Colon (tissue), 2 donors: ENCODE measurements around the gene GSPT1.
"Not testable (repeated sequence)": the region's sequence is repeated elsewhere in the genome, so short reads cannot be mapped to it uniquely, and the experiment has no call there.

Experiments used
- FAIRE-seq: peaks from 2 replicates; lab custom pipeline; 2012; peaks lifted over from hg19 to GRCh38; lab: Jason Lieb, UNC
- donor health status: control.
- donor health status: control.

The GSPT1 gene

DNA sequence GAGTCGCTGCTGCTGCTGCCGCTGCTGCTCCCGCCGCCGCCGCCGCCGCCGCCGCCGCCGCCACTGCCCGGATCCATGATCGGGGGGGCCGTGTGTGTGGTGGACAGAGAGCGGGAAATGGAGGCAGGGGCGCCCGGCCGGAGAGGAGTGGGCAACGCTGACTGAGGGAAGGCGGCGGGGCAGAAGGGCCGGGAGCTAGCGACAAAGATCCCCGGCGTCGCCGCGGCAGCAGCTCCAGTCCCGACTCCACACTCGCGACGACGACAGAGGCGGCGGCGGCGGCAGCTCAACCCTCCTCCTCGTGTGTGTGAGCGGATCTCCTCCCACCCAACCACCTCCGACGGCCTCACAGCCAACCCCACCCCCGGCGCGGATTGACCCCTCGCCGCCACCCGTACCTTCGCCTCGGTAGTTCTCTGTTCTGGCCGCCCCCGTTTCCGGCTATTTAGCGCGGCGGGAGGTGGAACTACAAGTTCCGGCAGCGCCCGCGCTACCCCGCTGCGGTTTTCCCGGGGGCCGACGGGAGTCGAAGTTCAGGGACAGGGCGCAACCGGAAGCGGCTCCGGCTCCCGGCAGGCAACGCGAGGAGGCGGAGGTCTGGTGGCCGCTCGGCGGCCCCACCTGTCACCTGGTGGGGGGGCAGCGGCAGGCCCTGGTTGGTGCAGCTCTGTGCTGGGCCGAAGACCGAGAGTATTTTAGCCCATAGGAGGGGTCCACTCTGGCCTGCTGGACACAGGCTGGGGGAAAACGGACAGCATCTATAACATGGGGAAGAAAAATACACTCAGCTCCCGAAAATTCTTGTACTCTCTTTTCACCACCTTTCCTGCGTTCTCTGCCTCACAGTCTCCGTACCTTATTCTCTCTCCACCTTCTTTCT, at the start of gene GSPT1:
TSS of gene GSPT1 (minus strand) at position 313 of the 880 bp plus-strand sequence. CDS start at position 77, 236 bp downstream.
- no peak for FAIRE-seq

DNA sequence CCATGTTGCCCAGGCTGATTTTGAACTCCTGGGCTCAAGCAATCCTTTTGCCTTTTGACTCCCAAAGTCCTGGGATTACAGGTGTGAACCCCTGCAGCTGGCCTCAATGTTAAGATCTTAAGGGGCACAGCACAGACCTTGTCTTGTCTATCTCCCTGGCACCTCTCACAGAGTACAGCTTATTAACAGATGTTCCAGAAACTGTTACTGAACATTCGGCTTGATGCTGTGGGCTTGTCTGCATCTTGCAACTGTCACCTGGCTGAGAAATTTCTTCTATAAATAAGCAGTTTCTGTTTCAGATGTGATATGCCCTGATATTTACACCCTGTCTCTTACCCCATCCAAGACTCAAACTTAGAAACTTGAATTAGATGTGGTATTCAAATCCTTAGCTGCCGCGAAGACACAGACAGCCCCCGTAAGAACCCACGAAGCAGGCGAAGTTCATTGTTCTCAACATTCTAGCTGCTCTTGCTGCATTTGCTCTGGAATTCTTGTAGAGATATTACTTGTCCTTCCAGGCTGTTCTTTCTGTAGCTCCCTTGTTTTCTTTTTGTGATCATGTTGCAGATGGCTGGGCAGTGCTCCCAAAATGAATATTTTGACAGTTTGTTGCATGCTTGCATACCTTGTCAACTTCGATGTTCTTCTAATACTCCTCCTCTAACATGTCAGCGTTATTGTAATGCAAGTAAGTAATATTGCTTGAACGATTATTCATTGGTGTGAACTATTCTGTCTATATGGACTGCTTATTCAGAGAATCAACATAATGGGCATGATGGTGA, 49.2 kb upstream of the GSPT1 start, which contains the start of gene TNFRSF17:
TSS of gene TNFRSF17 (plus strand) at position 450 of the 791 bp plus-strand sequence. CDS start at position 565, 115 bp downstream.
- no peak for FAIRE-seq

DNA sequence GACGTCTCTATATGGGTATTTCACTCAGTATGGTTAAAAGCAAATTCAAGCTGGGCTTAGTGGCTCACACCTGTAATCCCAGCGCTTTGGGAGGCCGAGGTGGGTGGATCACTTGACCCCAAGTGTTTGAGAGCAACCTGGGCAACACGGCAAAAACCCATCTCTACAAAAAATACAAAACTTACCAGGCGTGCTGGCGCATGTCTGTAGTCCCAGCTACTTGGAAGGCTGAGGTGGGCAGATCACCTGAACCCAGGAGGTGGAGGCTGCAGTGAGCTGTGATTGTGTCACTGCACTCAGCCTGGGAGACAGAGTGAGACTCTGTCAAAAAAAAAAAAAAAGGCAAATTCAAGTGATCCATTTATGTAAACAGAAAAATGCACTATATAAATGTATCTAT, 48.0 kb upstream of the GSPT1 start:
- no peak for FAIRE-seq

DNA sequence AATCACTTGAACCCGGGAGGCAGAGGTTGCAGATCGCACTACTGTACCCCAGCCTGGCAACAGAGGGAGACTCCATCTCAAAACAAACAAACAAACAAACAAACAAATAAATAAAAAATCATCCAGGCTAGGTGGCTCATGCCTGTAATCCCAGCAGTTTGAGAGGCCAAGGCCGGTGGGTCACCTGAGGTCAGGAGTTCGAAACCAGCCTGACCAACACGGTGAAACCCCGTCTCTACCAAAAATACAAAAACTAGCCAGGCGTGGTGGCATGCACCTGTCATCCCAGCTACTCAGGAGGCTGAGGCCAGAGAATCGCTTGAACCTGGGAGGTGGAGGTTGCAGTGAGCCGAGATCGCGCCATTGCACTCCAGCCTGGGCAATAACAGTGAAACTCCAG, 47.2 kb upstream of the GSPT1 start:
- FAIRE-seq, result not testable (repeated sequence)

DNA sequence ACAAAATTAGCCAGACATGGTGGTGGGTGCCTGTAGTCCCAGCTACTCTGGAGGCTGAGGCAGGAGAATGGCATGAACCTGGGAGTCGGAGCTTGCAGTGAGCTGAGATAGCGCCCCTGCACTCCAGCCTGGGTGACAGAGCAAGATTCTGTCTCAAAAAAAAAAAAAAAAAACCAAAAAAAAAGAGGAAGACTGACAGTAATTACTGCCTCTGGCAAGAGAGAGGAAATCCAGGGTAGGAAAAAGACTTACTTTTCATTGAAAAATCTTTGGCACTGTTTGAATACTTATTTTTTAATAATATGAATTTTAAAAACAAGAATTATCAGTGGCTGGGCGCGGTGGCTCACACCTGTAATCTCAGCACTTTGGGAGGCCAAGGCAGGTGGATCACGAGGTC, 46.7 kb upstream of the GSPT1 start:
- not testable (repeated sequence) for FAIRE-seq

DNA sequence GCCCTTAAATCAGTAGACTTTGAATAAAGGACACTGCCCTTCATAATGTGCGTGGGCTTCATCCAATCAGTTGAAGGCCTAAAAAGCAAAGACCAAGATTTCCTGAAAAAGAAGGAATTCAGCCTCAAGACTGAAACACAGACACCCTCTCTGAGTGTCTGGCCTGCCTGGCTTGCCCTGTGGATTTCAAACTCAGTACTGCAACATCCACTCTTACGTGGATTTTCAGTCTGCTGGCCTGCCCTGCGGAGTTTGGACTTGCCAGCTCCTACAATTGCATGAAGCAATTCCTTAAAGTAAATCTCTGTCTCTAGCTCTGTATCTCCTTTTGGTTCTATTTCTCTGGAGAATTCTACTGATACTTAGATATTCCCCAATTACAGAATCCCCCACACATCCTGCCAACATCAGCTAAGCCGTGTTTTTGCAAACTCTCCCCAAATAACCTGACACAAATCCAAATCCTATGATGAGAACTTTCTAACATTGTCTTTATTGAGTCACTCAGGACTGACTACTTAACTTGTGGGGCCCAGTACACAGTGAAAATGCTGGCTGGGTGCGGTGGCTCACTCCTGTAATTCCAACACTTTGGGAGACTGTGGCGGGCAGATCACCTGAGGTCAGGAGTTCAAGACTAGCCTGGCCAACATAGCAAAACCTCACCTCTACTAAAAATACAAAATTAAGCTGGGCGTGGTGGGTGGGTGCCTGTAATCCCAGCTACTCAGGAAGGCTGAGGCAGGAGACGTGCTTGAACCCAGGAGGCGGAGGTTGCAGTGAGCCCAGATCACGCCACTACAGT, 42.0 kb upstream of the GSPT1 start:
- no peak for FAIRE-seq

DNA sequence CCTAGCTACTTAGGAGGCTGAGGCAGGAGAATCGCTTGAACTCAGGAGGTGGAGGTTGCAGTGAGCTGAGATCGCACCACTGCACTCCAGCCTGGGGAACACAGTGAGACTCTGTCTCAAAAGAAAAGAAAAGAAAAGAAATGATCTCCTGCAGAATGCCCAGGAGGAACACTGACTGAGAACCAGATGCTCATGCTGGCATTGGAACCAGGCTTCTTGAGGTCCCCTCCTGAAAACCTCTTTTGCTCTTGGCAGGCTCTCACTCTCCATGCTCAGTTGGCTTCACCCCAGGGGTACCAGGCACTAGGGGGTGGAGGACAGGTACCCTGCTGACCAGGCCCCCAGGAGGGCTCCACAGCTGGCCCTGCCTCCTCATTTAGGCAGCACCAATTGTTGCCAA, 40.8 kb upstream of the GSPT1 start:
- FAIRE-seq, result no peak

DNA sequence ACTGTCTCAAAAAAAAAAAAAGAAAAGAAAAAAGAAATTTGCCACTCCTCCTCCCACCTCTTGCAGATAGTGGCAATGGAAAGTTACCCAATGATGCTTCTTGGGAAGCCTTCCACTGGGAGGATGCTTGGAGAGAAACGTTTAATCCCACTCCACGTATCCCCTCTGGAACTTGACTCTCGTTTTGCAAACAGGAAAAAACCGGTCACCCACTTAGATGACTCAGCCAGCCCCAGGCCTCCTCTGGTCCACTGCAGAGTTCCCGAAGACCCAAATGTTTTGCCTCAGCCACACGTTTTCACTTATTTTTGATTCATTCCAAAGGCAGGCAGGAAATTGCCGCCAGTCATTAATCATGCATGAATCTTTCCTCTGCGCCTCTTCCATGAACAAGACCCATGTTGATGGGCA, 40.0 kb upstream of the GSPT1 start:
- FAIRE-seq, result no peak

DNA sequence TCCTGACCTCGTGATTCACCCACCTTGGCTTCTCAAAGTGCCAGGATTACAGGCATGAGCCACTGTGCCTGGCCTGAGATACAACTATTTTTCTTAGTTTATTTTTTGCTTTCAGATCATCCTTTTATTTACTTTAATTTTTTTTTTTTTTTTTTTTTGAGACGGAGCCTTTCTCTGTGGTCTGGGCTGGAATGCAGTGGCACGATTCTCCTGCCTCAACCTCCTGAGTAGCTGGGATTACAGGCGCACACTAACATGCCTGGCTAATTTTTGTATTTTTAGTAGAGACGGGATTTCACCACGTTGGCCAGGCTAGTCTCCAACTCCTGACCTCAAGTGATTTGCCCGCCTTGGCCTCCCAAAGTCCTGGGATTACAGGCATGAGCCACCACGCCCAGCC, 37.8 kb upstream of the GSPT1 start:
- FAIRE-seq, result not testable (repeated sequence)

DNA sequence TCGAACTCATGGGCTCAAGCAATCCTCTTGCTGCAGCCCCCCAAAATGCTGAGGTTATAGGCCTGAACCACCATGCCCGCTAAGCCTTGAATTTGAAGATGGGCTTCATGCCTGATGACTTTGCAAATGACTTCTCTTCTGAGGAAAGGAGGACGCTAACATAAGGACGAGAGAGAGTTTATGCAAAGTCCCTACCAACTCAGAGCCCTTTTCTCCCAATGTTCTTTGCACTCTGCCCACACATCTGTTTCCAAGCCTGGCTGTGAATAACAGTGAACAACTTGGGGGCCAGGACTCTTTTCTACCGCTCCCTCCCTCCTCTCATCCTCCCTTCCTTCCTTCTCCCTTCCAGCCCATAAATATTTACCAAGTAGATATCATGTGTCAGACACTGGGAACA, 34.6 kb upstream of the GSPT1 start:
- no peak for FAIRE-seq

DNA sequence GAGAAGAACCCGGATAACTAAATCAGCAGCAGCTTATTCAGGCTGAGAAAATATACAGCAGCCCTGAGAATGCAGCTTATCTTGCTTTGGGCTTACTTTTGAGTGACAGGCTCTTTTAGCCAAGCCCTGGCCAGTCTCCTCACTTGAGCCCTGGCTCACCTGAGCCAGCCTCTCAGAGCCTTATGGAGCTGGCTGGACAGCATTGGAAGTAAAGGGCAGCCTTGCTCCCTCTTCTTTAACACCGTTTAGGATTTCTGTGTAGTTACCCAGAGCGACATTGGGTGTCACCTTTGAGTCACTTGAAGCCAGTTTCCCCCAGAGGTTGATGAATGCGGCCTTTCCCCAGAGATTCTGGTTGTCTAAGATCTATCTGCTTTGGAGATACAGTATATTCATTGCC, 33.8 kb upstream of the GSPT1 start:
- FAIRE-seq, result no peak

DNA sequence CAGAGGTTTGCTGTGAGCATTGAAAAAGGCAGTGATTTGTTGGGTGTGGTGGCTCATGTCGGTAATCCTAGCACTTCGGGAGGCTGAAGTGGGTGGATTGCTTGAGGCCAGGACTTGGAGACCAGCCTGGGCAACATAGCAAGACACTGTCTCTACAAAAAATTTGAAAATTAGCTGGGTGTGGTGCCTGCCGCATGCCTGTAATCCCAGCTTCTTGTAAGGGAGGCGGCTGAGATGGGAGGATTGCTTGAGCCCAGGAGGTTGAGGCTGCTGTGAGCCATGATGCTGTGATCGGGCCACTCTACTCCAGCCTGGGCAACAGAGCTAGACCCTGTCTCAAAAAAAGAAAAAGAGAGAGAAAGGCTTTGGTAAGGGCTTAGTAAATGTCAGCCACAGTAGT, 33.1 kb upstream of the GSPT1 start:
- no peak for FAIRE-seq

DNA sequence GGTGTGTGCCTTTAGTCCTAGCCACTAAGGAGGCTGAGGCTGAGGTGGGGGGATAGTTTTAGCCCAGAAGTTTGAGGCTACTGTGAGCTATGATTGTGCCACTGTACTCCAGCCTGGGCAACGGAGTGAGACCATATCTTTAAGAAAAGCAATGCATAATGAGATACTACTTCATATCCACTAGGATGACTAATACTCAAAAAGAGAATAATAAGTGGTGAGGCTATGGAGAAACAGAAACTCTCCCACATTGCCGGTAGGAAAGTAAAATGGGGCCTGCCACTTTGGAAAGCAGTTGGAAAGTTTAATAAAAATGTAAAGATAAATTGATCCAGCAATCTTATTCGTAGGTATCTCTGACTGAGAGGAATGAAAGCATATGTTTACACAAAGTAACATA, 30.7 kb upstream of the GSPT1 start:
- FAIRE-seq, result no peak

DNA sequence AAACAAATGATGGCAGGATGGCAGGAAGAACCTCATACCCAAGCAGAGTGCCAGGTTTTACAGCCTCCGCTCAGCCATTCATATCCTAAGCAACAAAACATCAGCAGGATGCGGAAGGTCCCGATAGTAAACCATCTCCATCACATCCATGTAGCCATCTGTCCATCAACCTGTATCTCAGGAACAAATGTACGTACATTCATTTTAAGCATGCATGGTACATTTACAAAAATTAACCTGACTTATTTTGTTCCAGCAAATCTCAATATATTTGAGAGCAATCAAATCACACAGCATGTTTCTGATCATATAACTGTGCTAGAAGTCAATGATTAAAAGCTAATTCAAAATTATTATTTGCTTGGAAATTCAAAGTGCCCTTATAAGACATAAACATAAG, 26.2 kb upstream of the GSPT1 start, which contains the start of gene NPIPB2:
TSS of gene NPIPB2 (minus strand) at position 101 of the 400 bp plus-strand sequence. CDS start at position 101, 0 bp downstream.
- not testable (repeated sequence) for FAIRE-seq

DNA sequence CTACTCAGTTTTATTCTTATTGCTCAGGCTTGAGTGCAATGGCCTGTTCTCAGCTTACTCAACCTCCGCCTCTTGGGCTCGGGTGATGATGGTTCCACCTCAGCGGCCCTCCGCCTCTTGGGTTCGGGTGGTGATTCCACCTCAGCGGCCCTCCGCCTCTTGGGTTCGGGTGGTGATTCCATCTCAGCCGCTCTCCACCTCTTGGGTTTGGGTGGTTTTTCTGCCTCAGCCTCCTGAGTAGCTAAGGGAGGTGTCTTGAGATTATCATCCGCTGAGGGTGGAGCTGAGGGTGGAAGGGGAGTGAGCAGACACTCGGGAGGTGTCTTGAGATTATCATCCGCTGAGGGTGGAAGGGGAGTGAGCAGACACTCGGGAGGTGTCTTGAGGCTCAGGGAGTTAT, 11.6 kb upstream of the GSPT1 start:
- FAIRE-seq, result not testable (repeated sequence)

DNA sequence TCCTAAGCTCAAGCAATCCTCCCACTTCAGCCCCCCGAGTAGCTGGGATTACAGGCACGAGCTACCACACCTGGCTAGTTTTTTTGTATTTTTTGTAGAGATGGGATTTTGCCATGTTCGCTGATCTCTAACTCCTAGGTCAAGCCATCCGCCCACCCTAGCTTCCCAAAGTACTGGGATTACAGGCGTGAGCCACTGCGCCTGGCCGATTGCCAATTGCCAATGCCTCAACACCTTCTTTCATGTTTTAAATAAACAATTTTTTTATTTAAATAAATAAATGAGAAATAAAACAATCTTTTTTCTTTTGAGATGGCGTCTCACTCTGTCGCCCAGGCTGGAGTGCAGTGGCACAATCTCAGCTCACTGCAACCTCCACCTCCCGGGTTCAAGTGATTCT, 8.3 kb upstream of the GSPT1 start:
- FAIRE-seq, result not testable (repeated sequence)

DNA sequence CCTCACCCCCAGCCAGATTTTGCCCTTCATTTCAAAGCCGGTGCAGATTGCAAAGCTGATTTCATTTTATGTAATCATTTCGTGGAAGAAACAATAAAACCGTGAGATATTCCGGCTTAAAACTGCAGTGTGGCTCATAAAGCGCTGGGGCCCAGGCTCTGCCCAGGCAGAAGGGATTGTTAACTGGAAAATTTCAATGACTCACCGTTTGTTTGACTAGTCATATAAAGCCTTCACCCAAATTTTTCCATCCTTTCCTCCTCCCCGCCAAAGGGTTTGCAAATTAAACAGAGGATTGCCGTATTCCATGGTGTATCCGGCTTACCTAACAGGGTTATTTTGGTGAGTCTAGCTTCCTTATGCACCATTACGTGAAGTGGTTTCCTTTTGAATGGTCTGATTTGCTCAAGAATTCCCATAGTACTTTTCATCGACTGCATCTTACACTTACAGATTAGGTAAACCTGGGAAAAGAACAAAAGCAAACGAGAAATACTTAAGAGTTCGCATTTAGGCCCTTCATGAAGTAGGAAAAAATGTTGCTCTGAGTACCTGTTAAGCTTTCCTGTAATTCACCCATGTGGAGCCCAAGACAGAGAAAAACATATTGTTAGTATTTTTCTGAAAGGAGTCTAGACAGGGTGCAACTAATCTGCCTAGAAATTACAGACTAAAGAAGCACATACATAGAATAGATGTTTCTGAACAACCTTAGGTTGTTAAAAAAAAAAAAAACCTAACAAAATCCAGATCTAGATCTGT, 949 bp upstream of the GSPT1 start:
- no peak for FAIRE-seq

DNA sequence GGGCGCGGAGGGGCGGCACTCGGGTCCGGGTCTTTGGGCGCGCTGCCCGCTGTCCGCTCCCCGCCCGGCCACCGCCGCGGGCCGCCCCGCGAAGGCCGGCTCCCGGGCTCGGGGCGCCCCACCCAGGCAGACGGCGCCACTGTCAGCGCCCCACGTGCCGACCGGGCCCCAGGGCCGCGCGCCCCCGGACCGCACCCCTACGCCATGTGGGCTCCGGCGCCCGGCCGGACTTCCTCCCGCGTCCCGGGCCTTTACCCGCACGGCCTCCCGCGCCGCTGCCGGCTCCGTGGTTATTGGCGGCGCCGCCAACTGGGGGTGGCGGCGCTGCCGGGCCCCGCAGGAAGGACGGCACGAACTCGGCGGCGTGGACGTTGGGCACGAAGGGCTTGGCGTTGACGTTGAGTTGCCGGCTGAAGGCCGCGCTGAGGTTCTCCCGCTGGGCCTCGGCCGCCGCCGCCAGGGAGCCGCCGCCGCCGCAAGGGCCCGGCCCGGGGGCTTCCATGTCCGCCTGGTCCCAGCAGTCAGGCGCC, 577 bp downstream of the GSPT1 start:
- FAIRE-seq, result no peak

DNA sequence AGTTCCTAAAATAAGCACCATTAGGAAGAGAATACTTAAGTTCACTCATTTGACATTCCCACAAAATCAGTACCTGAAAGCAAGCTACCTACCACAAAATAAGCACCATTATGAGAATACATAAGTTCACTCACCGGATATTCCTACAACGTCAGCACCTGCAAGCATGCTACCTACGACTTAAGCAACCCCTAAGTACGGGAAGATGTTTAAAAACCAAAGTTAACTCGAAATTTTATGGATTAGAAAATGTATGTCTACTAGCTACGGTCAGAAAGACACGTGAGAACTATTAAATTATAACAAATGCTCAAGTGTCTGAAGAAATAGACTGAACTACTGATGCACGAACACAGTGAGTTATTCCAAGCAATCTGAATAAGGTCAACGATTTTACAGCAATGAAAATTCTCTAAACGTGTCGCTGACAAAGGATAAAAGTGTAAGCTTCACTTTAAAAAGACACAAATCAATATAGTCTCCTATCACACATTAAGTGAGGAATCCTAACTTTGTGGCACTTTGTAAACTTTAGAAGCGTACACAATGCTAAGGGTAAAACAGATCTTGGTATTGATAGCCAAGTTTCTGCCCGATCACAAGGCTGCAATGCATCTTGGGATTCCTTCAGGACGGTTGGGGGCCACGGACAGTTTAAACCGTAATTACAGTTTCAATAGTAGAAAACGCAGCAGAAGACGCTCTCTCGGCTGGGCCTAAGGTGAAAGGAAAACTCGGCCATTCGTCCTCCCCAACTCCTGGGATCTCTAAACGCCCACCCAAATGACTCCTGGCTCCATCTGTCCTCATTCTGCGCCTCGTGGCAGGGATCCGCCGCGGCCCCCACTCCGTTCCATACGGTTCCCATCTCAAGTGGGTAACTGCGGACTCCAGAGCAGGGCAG, 1.3 kb downstream of the GSPT1 start:
- no peak for FAIRE-seq
